A549 treated with DMSO at 1 μM for 4 hours (cell line): Measurements from ENCODE around the gene FBXW9. TPM values are rescaled to one million over a fixed set of nuclear protein-coding genes. Genes with fewer than 3 reads are reported as not detected.

Source experiments
- total RNA-seq: library from RNA; stranded (reverse); fragments of 200-300 nt; extraction: Qiagen RNA extraction; gene quantifications from 5 replicates; pipeline ENCODE4 v1.2.3, GENCODE V29; 2022; ENCODE audit warnings: low read depth

Gene FBXW9
- total RNA-seq = 10.8 to 13.2 TPM (median 12.6 TPM) in 5 replicates

DNA sequence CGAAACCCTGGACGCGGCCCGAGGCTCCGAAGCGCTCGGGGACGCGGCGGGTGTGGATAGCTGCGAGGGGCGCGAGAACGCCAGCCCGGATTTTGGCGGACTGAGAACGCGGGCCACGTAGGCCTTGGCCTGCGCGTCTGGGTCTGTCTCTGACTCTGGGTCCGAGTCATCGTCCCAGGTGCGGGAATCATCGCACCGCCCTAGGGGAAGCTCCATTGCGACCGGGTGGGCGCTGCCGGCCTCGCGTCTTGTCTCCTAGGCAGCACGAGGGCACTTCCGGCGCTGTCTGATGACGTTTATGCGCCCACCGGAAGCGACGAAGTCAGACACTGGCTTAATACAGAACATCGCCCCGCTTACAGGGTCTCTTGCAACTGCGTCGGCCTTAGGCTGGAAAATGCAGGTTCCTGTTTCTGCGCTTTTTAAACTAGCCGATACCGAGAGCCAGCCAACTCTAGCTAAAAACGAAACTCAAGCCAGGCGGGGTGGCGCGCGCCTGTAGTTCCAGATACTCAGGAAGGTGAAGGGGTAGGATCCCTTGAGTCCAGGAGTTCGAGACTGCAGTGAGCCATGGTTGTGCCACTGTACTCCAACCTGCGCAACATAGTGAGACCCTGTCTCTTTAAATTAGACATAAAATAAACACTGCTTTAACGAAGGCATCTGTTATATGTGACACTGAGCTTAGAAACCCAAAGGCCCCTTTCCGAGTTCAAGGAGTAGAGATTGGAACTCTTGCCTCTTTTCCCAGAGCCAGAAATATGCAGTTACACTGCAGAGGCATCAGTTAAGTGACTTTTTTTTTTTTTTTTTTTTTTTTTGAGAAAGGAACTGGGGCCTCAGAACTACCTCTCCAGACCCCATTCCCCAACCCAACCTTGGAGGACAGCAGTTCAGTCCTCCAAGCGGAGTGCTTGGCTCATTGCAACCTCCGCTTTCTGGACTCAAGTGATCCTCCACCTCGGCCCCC is at the start of gene FBXW9:
Gene FBXW9, minus strand, starts transcription at position 266 of the 970 bp plus-strand sequence. Its CDS starts 50 bp downstream, at position 216.

DNA sequence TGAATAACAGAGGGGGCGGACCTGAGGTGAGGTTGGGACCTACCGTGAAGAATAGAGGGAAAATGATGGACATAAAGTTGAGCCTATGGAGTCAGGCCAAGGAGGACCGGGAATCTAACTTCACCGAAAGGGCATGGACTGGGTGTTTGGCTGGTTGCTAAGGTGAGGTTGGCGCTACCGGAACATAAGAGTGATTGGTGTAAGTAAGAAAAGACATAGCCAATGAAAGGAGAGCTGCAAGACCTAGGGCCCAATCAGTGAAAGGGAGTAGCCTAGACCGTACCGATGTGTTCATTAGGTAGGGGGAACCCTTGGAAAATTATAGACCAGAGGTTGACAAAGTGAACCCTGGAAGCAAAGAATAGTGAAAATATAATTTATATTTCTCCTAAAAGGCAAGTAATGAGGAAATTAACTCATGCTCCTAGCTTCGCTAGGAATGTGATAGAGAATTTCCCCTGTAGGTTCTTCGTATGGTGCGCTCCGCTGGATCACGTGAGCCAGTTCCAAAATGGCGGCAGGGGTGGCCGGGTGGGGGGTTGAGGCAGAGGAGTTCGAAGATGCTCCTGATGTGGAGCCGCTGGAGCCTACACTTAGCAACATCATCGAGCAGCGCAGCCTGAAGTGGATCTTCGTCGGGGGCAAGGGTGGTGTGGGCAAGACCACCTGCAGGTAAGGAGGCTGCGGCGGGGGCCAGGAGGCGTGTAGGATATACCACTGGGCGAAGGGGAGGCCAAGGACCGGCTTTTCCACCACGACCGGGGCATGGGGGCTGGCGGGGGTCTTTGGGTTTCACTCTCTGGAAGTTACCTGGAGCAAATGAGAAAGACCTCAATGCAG is 40.8 kb upstream of the FBXW9 start, which contains the start of gene GET3:
Gene GET3, plus strand, starts transcription at position 503 of the 840 bp plus-strand sequence. Its CDS starts 9 bp downstream, at position 512.

DNA sequence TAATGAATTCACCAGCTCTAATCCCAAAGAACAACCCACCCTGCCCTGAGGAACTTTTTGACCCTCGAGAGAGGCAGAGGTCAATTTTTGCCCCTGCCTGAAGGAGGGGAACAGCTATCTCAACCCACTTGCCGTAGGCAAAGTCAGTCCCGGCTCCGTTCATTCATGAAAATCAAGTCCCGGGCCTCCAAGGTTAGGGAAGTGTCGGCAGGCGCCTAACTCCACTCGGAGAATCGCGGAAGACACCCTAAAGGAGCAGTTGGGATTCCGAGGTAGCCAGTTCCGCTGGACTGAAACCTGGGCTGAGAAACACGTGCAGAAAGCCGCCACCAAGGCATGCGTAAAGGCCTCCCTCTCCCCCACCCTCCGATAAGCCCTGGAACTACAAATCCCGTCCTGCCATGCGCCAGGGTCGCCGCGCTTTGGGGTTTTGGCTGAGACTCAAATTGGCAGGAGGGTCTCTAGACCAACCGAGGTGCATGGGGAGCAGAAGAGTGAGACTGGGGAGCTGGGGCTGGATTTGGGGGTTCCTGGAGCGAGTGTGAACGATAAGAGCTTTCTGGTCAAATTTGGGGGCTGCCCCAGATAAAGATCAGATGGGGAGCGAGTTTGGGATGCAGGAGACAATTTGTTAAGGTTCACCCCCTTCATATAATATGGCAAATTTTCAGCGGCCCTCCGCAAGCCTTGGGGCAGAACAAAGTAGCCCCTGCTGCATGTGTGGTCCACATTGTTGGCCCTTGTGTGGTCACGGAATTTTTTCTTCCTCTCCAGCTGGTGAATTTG is 27.4 kb upstream of the FBXW9 start, which contains the start of gene TNPO2:
Gene TNPO2, minus strand, starts transcription at position 292 of the 786 bp plus-strand sequence. CDS start 2,955 bp downstream, outside the sequence.

DNA sequence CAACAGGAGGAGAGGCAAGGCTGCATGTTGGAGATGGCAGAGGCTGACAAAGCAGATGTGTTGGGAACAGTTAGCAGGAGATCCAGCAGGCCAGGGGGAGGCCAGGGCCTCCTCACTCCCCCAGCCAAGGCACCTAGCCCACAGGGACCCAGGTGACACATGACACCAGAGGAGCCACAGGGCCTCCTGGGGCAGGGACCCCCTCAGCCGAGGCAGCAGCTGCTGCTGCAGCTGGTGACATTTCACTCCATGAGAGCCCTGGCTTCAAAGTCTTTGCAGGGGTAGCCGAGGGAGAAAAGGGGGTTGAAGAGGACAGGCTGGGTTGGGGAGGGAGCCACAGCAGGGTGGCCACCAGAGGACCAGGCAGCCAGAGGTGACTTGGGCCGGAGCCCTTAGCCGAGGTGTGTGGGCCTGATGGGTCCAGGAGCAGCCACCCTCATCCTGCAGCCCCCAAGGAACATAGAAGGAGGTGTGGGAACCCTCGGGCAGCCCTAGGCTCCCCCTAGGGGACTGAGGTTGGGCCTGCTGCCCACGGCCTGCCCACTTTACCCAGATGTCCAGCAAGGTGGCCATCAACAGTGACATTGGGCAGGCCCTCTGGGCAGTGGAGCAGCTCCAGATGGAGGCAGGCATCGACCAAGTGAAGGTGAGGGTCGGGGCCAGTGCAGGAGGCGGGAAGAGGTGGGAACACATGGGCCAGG is 8.8 kb downstream of the FBXW9 start, which contains the start of gene GNG14:
Gene GNG14, plus strand, starts transcription at position 503 of the 701 bp plus-strand sequence. Its CDS starts 51 bp downstream, at position 554.

DNA sequence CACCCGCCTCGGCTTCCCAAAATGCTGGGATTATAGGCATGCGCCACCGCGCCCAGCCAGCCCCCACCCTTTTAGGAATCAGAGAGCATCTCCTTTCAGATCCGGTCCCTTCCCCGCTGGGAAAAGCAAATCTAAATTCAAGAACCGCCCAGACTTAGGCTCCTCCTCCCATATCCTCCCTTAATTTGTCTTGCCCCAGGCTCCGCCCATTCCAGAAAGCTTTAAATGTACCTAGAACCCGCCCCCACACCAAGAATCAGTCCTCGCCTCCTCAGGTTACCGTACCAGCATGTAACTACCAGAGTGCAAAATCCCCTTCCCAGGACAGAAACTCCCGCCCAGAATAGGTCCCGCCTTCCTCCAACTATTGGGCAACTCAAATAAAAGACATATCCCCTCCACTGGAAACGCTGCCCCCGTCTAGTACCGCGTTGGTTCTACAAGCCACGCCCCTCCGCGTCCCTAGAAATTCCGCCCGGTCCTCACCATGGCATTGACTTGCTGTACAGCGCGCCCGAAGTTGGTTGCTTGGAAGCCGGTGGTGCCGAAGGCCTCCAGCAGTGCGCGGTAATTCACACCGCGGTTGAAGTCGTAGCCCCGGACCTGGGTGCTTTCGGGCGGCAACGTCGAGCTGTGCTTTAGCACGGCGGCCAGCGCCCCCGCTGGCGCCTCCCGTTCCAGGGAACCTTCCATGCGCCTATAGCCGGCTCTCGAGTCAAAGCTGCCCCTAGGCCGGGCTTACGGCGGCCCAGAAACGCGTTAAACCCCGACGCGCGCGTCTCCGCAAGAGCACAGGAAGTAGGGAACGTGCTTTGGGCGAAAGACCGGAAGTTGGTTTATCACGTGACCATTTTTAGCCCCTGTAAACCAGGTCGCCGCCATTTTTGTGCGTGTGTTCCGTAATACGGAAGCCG is 15.1 kb downstream of the FBXW9 start, which contains the start of gene DHPS:
Gene DHPS, minus strand, starts transcription at position 807 of the 914 bp plus-strand sequence. Its CDS starts 114 bp downstream, at position 693.

DNA sequence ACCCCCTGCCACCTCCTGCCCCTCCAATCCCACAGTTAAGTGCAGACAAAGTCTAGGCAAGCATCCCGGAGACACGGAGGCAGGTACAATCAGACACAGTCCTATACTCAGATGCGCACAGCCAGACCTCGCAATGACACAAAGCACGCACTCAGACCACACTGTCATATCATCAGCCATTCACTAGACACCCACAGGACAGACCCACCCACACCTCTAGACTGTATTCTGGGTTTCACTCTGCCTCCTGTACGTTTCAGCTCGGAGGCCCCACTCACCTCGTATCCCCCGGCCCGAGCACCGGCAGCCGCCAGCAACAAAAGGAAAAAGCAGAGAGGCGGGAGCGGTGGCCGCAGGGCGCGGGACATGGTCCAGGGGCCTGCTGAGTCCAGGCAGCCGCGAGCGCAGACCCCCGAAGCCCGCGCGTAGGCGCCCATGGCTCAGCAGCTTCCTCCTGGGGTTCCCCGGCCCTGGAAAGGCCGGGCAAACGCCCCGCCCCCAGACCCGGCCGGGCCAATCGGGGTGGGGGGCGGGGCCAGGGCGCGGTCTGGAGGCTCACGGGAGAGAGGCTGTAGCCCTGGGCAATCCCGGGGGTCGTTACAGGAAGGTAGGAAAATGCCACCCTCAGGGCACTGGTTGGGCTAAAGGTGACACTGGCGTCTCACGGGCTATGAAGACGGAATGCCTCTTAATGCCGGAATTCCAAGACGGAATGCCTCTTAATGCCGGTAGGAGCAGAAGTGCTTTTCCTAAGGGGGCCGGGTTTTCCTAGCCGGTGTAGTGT is 30.0 kb downstream of the FBXW9 start, which contains the start of the genes MAN2B1 and WDR83:
Gene MAN2B1, minus strand, starts transcription at position 478 of the 784 bp plus-strand sequence. Its CDS starts 41 bp downstream, at position 437.
Gene WDR83, plus strand, starts transcription at position 543 of the 784 bp plus-strand sequence. CDS start 2,984 bp downstream, outside the sequence.

Other genes with a start within 250 kb of the FBXW9 start
- 0.02 to 0.05 TPM in 2 of 5 replicates, not detected in the others for gene ZNF709, start 211.8 kb downstream of the FBXW9 start, total RNA-seq
- gene ZNF564, start 145.1 kb downstream of the FBXW9 start, total RNA-seq = 1.7 to 2.6 TPM (median 2.1 TPM) in 5 replicates
- 0.62 to 1.1 TPM (median 0.84 TPM) in 5 replicates for gene ZNF490, start 85.8 kb downstream of the FBXW9 start, total RNA-seq
- gene ZNF791, start 85.7 kb downstream of the FBXW9 start, total RNA-seq = 4.7 to 6.6 TPM (median 6.2 TPM) in 5 replicates
- gene MAN2B1, start 29.9 kb downstream of the FBXW9 start, total RNA-seq = 19.1 to 24.4 TPM (median 20.1 TPM) in 5 replicates
- 9.0 to 11.7 TPM (median 10.3 TPM) in 5 replicates for gene WDR83, start 29.8 kb downstream of the FBXW9 start, total RNA-seq
- gene DHPS, start 14.8 kb downstream of the FBXW9 start, total RNA-seq = 38.6 to 51.8 TPM (median 48.5 TPM) in 5 replicates
- not detected in 5 replicates for gene GNG14, start 8.6 kb downstream of the FBXW9 start, total RNA-seq
- 29.7 to 36.8 TPM (median 36.6 TPM) in 5 replicates for gene TNPO2, start 27.3 kb upstream of the FBXW9 start, total RNA-seq
- gene TRIR, start 38.1 kb upstream of the FBXW9 start, total RNA-seq = 135 to 200 TPM (median 176 TPM) in 5 replicates
- gene GET3, start 40.9 kb upstream of the FBXW9 start, total RNA-seq = 78.4 to 98.3 TPM (median 91.2 TPM) in 5 replicates
- gene BEST2, start 55.2 kb upstream of the FBXW9 start, total RNA-seq = 0.06 TPM in 1 of 5 replicates, not detected in the others
- 7.2 to 12.1 TPM (median 10.4 TPM) in 5 replicates for gene HOOK2, start 78.9 kb upstream of the FBXW9 start, total RNA-seq
- gene JUNB, start 94.9 kb upstream of the FBXW9 start, total RNA-seq = 96.9 to 138 TPM (median 119 TPM) in 5 replicates
- 0.59 to 0.91 TPM (median 0.74 TPM) in 5 replicates for gene PRDX2, start 105.2 kb upstream of the FBXW9 start, total RNA-seq
- 0.90 to 13.2 TPM (median 10.8 TPM) in 5 replicates for gene THSD8, start 105.4 kb upstream of the FBXW9 start, total RNA-seq
- 37.4 to 49.2 TPM (median 44.4 TPM) in 5 replicates for gene RNASEH2A, start 110.0 kb upstream of the FBXW9 start, total RNA-seq
- gene RTBDN, start 137.9 kb upstream of the FBXW9 start, total RNA-seq = 0.24 to 0.26 TPM in 2 of 5 replicates, not detected in the others
- gene MAST1, start 141.9 kb upstream of the FBXW9 start, total RNA-seq = 1.9 to 2.9 TPM (median 2.2 TPM) in 5 replicates
- gene DNASE2, start 184.8 kb upstream of the FBXW9 start, total RNA-seq = 26.8 to 32.2 TPM (median 29.9 TPM) in 5 replicates
- 0.06 TPM in 1 of 5 replicates, not detected in the others for gene KLF1, start 190.6 kb upstream of the FBXW9 start, total RNA-seq
- gene GCDH, start 194.5 kb upstream of the FBXW9 start, total RNA-seq = 7.9 to 10.8 TPM (median 8.8 TPM) in 5 replicates
- 0.31 to 0.57 TPM (median 0.46 TPM) in 5 replicates for gene SYCE2, start 222.7 kb upstream of the FBXW9 start, total RNA-seq
- gene FARSA, start 237.1 kb upstream of the FBXW9 start, total RNA-seq = 68.3 to 85.5 TPM (median 73.0 TPM) in 5 replicates
- 516 to 561 TPM (median 539 TPM) in 5 replicates for gene CALR, start 242.0 kb upstream of the FBXW9 start, total RNA-seq
- gene RAD23A, start 249.2 kb upstream of the FBXW9 start, total RNA-seq = 71.4 to 85.6 TPM (median 80.8 TPM) in 5 replicates